Measurements from ENCODE around the gene AGAP5. TPM values are rescaled to one million over a fixed set of nuclear protein-coding genes. Genes with fewer than 3 reads are reported as not detected.
"Not testable (repeated sequence)": the region's sequence is repeated elsewhere in the genome, so short reads cannot be mapped to it uniquely, and the experiment has no call there.

AGAP5 gene
- total RNA-seq, 1 donor from 2014 or later = 2.7 TPM

- not testable (repeated sequence) for ATAC-seq
These were observed 16.6 kb upstream of the AGAP5 start for GRCh38 chr10:73714483-73714882.

GRCh38 chr10:73713912-73714311 lies 16.0 kb upstream of the AGAP5 start:
- ATAC-seq = not testable (repeated sequence)

GRCh38 chr10:73711683-73712082 lies 13.8 kb upstream of the AGAP5 start:
- ATAC-seq = not testable (repeated sequence)

- not testable (repeated sequence) for ATAC-seq
These were observed 10.2 kb upstream of the AGAP5 start for GRCh38 chr10:73708122-73708521.

- not testable (repeated sequence) for ATAC-seq
These were observed 9.7 kb upstream of the AGAP5 start for GRCh38 chr10:73707628-73708027.

GRCh38 chr10:73706488-73706887 lies 8.6 kb upstream of the AGAP5 start:
- ATAC-seq = not testable (repeated sequence)

- ATAC-seq = not testable (repeated sequence)
These were observed 7.7 kb upstream of the AGAP5 start for GRCh38 chr10:73705506-73706072.

GRCh38 chr10:73703924-73704323 lies 6.0 kb upstream of the AGAP5 start:
- not testable (repeated sequence) for ATAC-seq

GRCh38 chr10:73698819-73699218 lies 910 bp upstream of the AGAP5 start:
- not testable (repeated sequence) for ATAC-seq

GRCh38 chr10:73695302-73695701 lies 2.6 kb downstream of the AGAP5 start:
- not testable (repeated sequence) for ATAC-seq

- not testable (repeated sequence) for ATAC-seq
These were observed 7.2 kb downstream of the AGAP5 start for GRCh38 chr10:73690755-73691154.

GRCh38 chr10:73689596-73689995 lies 8.3 kb downstream of the AGAP5 start:
- not testable (repeated sequence) for ATAC-seq

- not testable (repeated sequence) for ATAC-seq
These were observed 10.3 kb downstream of the AGAP5 start for GRCh38 chr10:73687641-73688040.

GRCh38 chr10:73674546-73674945 lies 23.4 kb downstream of the AGAP5 start:
- ATAC-seq = not testable (repeated sequence)

GRCh38 chr10:73668378-73668777 lies 29.5 kb downstream of the AGAP5 start:
- ATAC-seq = not testable (repeated sequence)

- not testable (repeated sequence) for ATAC-seq
These were observed 31.6 kb downstream of the AGAP5 start for GRCh38 chr10:73666153-73666809.

GRCh38 chr10:73665581-73665980 lies 32.3 kb downstream of the AGAP5 start:
- not testable (repeated sequence) for ATAC-seq

- ATAC-seq = not testable (repeated sequence)
These were observed 33.5 kb downstream of the AGAP5 start for GRCh38 chr10:73664156-73665040.

GRCh38 chr10:73663621-73664020 lies 34.3 kb downstream of the AGAP5 start:
- not testable (repeated sequence) for ATAC-seq

GRCh38 chr10:73662705-73663104 lies 35.2 kb downstream of the AGAP5 start:
- ATAC-seq = not testable (repeated sequence)

GRCh38 chr10:73655990-73656298 lies 42.0 kb downstream of the AGAP5 start, which contains the start of gene SYNPO2L:
Gene SYNPO2L, minus strand, starts transcription at chr10:73656029. Its CDS starts 107 bp downstream, at chr10:73655922.
- no peak for ATAC-seq

GRCh38 chr10:73655257-73655989 lies 42.5 kb downstream of the AGAP5 start:
- peak; percentile 89 for ATAC-seq

Measured in esophagus mucosa (tissue), 1 donor.